Measurements from ENCODE around the gene ZNF469.

ZNF469 gene

GRCh38 chr16:88376835-88377726 lies 5.7 kb upstream of the ZNF469 start:
- no peak for DNase-seq (ENCODE audit: low read depth)

GRCh38 chr16:88377961-88378360 lies 4.8 kb upstream of the ZNF469 start:
- no peak for DNase-seq (ENCODE audit: low read depth)

GRCh38 chr16:88378401-88378800 lies 4.4 kb upstream of the ZNF469 start:
- DNase-seq (ENCODE audit: low read depth), result no peak

GRCh38 chr16:88378836-88379693 lies 3.7 kb upstream of the ZNF469 start:
- DNase-seq (ENCODE audit: low read depth), result no peak

GRCh38 chr16:88379694-88380040 lies 3.1 kb upstream of the ZNF469 start:
- no peak for DNase-seq (ENCODE audit: low read depth)

GRCh38 chr16:88380099-88380498 lies 2.7 kb upstream of the ZNF469 start:
- no peak for DNase-seq (ENCODE audit: low read depth)

- DNase-seq (ENCODE audit: low read depth), result no peak
These were observed 2.1 kb upstream of the ZNF469 start for GRCh38 chr16:88380619-88381018.

GRCh38 chr16:88381820-88382451 lies 823 bp upstream of the ZNF469 start:
- no peak for DNase-seq (ENCODE audit: low read depth)

- DNase-seq (ENCODE audit: low read depth), result no peak
These were observed 852 bp downstream of the ZNF469 start for GRCh38 chr16:88383401-88384221.

GRCh38 chr16:88384222-88385111 lies 1.7 kb downstream of the ZNF469 start:
- DNase-seq (ENCODE audit: low read depth), result no peak

GRCh38 chr16:88385112-88385594 lies 2.4 kb downstream of the ZNF469 start:
- no peak for DNase-seq (ENCODE audit: low read depth)

GRCh38 chr16:88385831-88386815 lies 3.4 kb downstream of the ZNF469 start:
- DNase-seq (ENCODE audit: low read depth), result no peak

- no peak for DNase-seq (ENCODE audit: low read depth)
These were observed 4.5 kb downstream of the ZNF469 start for GRCh38 chr16:88387180-88387765.

- no peak for DNase-seq (ENCODE audit: low read depth)
These were observed 5.3 kb downstream of the ZNF469 start for GRCh38 chr16:88387941-88388627.

GRCh38 chr16:88389191-88389590 lies 6.4 kb downstream of the ZNF469 start:
- DNase-seq (ENCODE audit: low read depth), result no peak

- DNase-seq (ENCODE audit: low read depth), result no peak
These were observed 6.9 kb downstream of the ZNF469 start for GRCh38 chr16:88389621-88390160.

- no peak for DNase-seq (ENCODE audit: low read depth)
These were observed 7.5 kb downstream of the ZNF469 start for GRCh38 chr16:88390265-88390664.

- no peak for DNase-seq (ENCODE audit: low read depth)
These were observed 8.0 kb downstream of the ZNF469 start for GRCh38 chr16:88390735-88391134.
